Common myeloid progenitor, CD34-positive (primary cell): ENCODE data around the gene KRT7. TPM values are rescaled to one million over a fixed set of nuclear protein-coding genes. Genes with fewer than 3 reads are reported as not detected.
A peak's percentile ranks its signal among the peaks of the same experiment; 100 is the strongest.

Source experiments
- CTCF ChIA-PET: fragments of 350-600 bp; sonication (Branson Sonifier 250); formaldehyde crosslinking; loops from one replicate; lab custom pipeline; 2021; ENCODE audit warnings: antibody characterized with exemption; lab: Charles Lee
- POLR2A ChIA-PET: fragments of 350-600 bp; sonication (Branson Sonifier 250); formaldehyde crosslinking; loops from one replicate; lab custom pipeline; 2021; ENCODE audit warnings: antibody characterized with exemption; lab: Charles Lee
- DNase-seq, 3 donors: peaks; one replicate each; pipeline versions ENCODE4 v3.0.0 to v3.0.0-alpha.2; 2013
- H3K27ac ChIP-seq, 2 experiments: 1 replicate in 1 of 2; 2 replicates in 1 of 2; pipeline ENCODE4 v1.7.0; 2013; ENCODE audit warnings: inconsistent platforms in 2 of 2, low read length in 2 of 2, mild to moderate bottlenecking in 2 of 2, low read depth in 1 of 2, moderate library complexity in 1 of 2; ENCODE audit not compliant: severe bottlenecking in 2 of 2, insufficient read depth in 1 of 2, poor library complexity in 1 of 2
- H3K27me3 ChIP-seq, 5 experiments: replicated peaks in 2 of 5; 1 replicate in 3 of 5; 2 replicates in 2 of 5; pipeline versions ENCODE4 v1.6.1 to v1.7.0; 2013; ENCODE audit warnings: low read length in 4 of 5, mild to moderate bottlenecking in 2 of 5, moderate library complexity in 2 of 5, inconsistent platforms in 1 of 5; ENCODE audit not compliant: insufficient read depth in 5 of 5, control insufficient read depth in 4 of 5
- H3K36me3 ChIP-seq, 4 experiments: 1 replicate in 2 of 4; 2 replicates in 2 of 4; pipeline versions ENCODE4 v1.6.1 to v1.7.0; 2013; ENCODE audit warnings: low read length in 3 of 4, control low read depth in 1 of 4, mild to moderate bottlenecking in 1 of 4; ENCODE audit not compliant: control insufficient read depth in 4 of 4, insufficient read depth in 4 of 4
- H3K4me1 ChIP-seq, 4 experiments: 1 replicate in 3 of 4; 2 replicates in 1 of 4; pipeline versions ENCODE4 v1.6.1 to v1.7.1; 2013; ENCODE audit warnings: low read length in 3 of 4, mild to moderate bottlenecking in 3 of 4, control low read depth in 1 of 4, inconsistent platforms in 1 of 4, moderate library complexity in 1 of 4; ENCODE audit not compliant: control insufficient read depth in 4 of 4, insufficient read depth in 4 of 4; ENCODE audit errors: control extremely low read depth in 1 of 4
- H3K4me3 ChIP-seq, 7 experiments: 1 replicate in 4 of 7; 2 replicates in 3 of 7; pipeline versions ENCODE4 v1.5.1 to v1.7.0; 2013; ENCODE audit warnings: mild to moderate bottlenecking in 7 of 7, low read length in 6 of 7, moderate library complexity in 6 of 7, inconsistent platforms in 2 of 7, low read depth in 2 of 7, control low read depth in 1 of 7; ENCODE audit not compliant: insufficient read depth in 4 of 7, control insufficient read depth in 1 of 7; ENCODE audit errors: extremely low read depth in 1 of 7
- H3K9me3 ChIP-seq, 5 experiments: 1 replicate in 4 of 5; 2 replicates in 1 of 5; pipeline versions ENCODE4 v1.6.1 to v1.7.1; 2013; ENCODE audit warnings: low read length in 4 of 5, mild to moderate bottlenecking in 2 of 5, inconsistent platforms in 1 of 5, low read depth in 1 of 5, moderate library complexity in 1 of 5; ENCODE audit not compliant: control insufficient read depth in 4 of 5, insufficient read depth in 2 of 5; ENCODE audit errors: control extremely low read depth in 1 of 5
- WGBS: methylation state at CpG from one replicate; pipeline ENCODE4 v1.1.5; 2013; ENCODE audit not compliant: insufficient coverage; 5-methylcytosine and 5-hydroxymethylcytosine counted together
- polyA plus RNA-seq: library from polyadenylated mRNA; unstranded; fragments of 120-200 nt; gene quantifications from one replicate; pipeline ENCODE4 v1.2.1, GENCODE V29; 2013

The KRT7 gene
- polyA plus RNA-seq = 0.09 TPM

DNA sequence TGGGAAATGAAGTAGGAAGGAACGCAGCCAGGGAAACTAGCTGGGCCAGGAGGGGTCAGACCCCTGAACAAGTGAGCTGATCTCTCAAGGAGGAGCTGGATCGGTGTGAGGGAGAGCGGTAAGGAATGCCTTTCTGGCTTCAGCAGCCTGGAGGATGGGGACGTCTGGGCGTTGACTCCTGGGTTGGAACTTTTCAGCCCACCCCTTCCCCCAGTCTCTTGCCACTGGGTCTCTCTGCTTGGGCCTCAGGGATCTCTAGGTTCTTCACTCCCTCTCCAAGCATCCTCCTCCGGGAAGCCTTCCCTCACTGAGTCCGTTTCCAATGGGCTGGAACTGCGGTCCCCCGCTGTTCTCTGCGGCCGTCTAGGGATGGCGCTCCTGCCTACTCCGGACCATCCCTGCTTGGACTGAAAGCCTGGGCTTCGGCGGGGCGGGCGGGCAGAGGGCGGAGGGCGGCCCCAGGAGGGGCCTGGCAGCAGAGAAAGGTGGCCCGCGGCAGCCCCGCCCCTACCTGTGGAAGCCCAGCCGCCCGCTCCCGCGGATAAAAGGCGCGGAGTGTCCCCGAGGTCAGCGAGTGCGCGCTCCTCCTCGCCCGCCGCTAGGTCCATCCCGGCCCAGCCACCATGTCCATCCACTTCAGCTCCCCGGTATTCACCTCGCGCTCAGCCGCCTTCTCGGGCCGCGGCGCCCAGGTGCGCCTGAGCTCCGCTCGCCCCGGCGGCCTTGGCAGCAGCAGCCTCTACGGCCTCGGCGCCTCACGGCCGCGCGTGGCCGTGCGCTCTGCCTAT, at the start of gene KRT7:
Gene KRT7 (plus strand): TSS at position 570 of the 788 bp plus-strand sequence. CDS start 54 bp downstream, at position 624.
- WGBS = 7% methylated on average over 55 of the region's 58 CpGs
- peaks cover 0 to 8% (median 1%) of the 10 kb centered on the region in 4 experiments for H3K4me1 ChIP-seq
- H3K4me3 ChIP-seq = no peak within 1 kb of the TSS
- no peak for DNase-seq
- H3K27me3 ChIP-seq = peaks cover 0 to 63% (median 24%) of the 10 kb centered on the region in 5 experiments
- no peaks in the 10 kb centered on the region for H3K9me3 ChIP-seq
- no peaks in the 10 kb centered on the region for H3K36me3 ChIP-seq
- CTCF ChIA-PET = interaction anchor here (1.3 to 1.8 kb wide), 3 partner anchors 10 to 46 kb away, joined by 4 to 5 read pairs (median 5); no protein-coding TSS in a partner anchor
- H3K27ac ChIP-seq = no peak within 1 kb of the TSS
- POLR2A ChIA-PET = interaction anchor here (0.6 to 0.7 kb wide), 2 partner anchors 9 to 646 kb away, joined by 3 read pairs; no protein-coding TSS in a partner anchor

DNA sequence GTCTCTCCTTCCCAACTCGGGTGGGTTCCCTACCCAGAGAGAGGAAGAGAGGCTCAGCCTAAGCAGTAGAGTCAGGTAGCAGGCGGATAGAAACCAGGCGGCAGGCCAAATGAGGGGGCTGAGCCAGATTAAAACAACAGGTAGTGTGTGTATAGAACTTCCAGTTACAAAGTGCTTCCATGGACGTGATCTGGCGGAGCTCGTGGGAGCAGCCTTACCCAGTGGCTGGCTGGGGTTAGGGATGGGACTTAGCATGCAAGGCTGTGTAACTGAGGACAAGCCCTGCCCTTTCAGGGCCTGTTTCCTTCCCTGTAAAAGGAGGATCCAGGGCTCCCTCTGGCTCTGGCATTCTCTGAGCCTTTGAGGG, 49.5 kb upstream of the KRT7 start:
- ChIA-PET POLR2A (no interaction called here), CTCF (interaction anchor here (0.8 to 1.8 kb wide), 2 partner anchors 14 to 83 kb away, joined by 3 to 5 read pairs; no protein-coding TSS in a partner anchor)
- H3K4me1 ChIP-seq = peaks cover 0 to 14% (median 3%) of the 10 kb centered on the region in 4 experiments
- no peaks in the 10 kb centered on the region for H3K36me3 ChIP-seq
- no peak overlapping the region for H3K4me3 ChIP-seq
- H3K9me3 ChIP-seq = no peaks in the 10 kb centered on the region
- H3K27ac ChIP-seq = no peak overlapping the region
- DNase-seq = no peak
- 90% methylated on average over 6 of the region's 6 CpGs for WGBS
- no peaks in the 10 kb centered on the region for H3K27me3 ChIP-seq

DNA sequence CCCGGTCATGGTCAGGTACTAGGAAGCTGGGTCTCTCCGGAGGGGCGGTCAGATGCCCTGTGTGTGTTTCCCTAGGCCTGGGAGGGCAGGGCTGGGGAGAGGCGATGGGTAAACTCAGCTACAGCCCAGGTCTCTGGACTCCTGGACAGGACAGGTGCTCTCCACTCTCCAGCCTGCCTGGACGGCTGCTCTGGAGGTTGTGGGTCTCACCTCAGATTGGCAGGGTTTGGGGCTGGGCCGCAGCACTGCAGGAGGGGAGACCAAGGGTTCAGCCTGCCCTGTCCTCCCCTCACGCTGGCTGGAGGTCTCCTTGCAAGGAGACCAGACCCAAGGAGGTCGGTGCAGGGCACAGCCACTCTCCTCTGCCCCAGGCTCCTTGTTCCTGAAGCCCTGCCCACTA, 49.1 kb upstream of the KRT7 start:
- no peak overlapping the region for H3K4me3 ChIP-seq
- no peaks in the 10 kb centered on the region for H3K27me3 ChIP-seq
- H3K27ac ChIP-seq = no peak overlapping the region
- H3K4me1 ChIP-seq = peaks cover 0 to 14% (median 3%) of the 10 kb centered on the region in 4 experiments
- no peak for DNase-seq
- no peaks in the 10 kb centered on the region for H3K36me3 ChIP-seq
- CTCF ChIA-PET = interaction anchor here (0.8 to 3.4 kb wide), 3 partner anchors 14 to 82 kb away, joined by 3 to 11 read pairs (median 5); no protein-coding TSS in a partner anchor
- WGBS = 88% methylated on average over 8 of the region's 8 CpGs
- no peaks in the 10 kb centered on the region for H3K9me3 ChIP-seq
- POLR2A ChIA-PET = no interaction called here

DNA sequence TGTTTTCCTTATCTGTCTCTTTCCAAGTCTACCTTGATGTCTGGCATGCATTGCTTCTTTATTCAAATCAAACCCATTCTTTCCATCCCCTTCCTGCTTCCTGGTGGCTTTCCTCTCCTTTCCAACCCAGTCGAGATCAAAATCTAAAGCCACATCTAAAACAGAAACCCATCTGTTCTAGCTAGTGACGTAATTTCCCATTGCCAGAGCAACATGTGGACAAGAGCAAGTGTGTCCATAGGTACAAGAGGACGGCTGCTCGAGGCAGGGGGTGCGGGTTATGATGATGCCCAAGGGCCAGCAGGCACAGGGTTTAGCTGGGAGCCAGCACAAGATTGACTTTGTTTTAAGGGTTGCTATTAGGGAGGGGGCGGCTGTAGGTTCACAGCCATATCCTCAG, 48.2 kb upstream of the KRT7 start:
- ChIA-PET CTCF (interaction anchor here (0.9 to 3.5 kb wide), 5 partner anchors 9 to 176 kb away, joined by 3 to 25 read pairs (median 5); no protein-coding TSS in a partner anchor), POLR2A (interaction anchor here (0.8 kb wide), 1 partner anchor 155 kb away, joined by 3 read pairs; no protein-coding TSS in a partner anchor)
- DNase-seq = peak in 1 of 3 donors; percentile 45
- Histone ChIP-seq H3K27me3 (no peaks in the 10 kb centered on the region), H3K36me3 (no peaks in the 10 kb centered on the region), H3K4me1 (peaks cover 0 to 14% (median 3%) of the 10 kb centered on the region in 4 experiments), H3K27ac (no peak overlapping the region), H3K9me3 (no peaks in the 10 kb centered on the region), H3K4me3 (no peak overlapping the region)
- WGBS = 89% methylated on average over 4 of the region's 6 CpGs

DNA sequence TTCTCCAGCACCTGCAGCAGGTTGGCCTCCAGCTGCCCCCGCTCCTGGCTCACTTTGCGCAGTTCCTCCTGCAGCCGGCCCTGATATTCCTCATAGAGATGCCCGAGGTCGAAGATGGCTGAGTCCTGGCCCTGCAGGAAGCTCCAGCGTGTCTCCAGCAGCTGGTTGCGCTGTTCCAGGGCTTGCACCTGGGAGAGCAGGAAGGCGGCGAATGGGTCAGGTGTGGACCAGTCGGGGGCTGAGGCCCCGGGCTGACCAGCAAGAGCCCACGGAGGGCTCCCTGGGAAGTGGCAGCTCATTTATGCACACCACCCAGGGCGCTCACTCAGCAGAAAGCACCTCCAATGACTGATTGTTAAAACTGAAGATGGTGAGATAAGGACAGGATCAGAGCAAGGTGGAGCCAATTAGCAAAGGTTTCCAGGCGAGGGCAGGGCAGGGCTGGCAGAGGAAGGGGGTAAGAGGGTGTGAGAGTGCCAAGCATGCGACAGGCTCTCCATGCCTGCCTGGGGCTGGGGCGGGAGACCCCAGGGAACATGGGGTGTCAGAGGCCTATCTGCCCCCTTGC, 47.6 kb upstream of the KRT7 start:
- no peak overlapping the region for H3K4me3 ChIP-seq
- H3K36me3 ChIP-seq = no peaks in the 10 kb centered on the region
- no peak for DNase-seq
- no peaks in the 10 kb centered on the region for H3K9me3 ChIP-seq
- POLR2A ChIA-PET = interaction anchor here (0.6 to 0.8 kb wide), 2 partner anchors 154 to 1788 kb away, joined by 3 to 4 read pairs; partner anchors contain the start of gene HOXC11
- no peaks in the 10 kb centered on the region for H3K27me3 ChIP-seq
- H3K4me1 ChIP-seq = peaks cover 0 to 14% (median 3%) of the 10 kb centered on the region in 4 experiments
- 97% methylated on average over 16 of the region's 16 CpGs for WGBS
- H3K27ac ChIP-seq = no peak overlapping the region
- CTCF ChIA-PET = interaction anchor here (0.9 to 3.5 kb wide), 6 partner anchors 8 to 176 kb away, joined by 3 to 25 read pairs (median 7); no protein-coding TSS in a partner anchor

DNA sequence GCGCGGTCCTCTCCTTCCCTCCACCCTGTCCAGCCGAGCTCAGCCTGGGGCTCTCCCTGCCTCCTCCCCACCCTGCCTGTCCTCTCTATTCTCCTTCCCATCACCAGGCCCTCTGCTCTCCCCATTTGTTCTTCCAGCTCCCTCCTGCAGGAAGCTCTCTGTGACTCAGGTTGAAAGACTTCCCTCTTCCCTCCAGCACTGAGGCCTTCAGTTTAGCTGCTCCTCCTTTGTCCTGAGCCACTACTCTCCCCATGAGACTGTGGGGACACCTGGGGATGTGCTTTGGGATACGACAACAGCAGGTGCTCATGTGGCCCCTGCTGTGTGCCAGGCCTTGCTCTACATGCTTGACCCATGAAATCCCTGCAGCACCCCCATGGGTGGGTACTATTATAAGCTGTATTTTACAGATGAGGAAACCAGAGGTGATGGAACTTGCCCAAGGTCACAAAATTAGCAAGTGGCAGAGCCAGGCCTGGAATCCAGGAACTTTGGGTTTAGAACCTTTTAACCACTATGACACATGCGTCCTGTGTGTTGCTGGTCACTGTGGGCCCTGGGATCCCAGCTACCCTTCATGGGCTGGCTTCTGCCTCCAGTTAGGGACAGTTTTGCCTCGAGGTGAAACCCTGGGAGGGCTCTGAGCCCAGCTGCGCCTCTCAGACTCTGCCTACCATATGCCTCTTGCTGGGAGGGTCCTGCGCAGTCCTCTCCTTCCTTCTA, 46.8 kb upstream of the KRT7 start:
- no peak overlapping the region for H3K4me3 ChIP-seq
- H3K36me3 ChIP-seq = no peaks in the 10 kb centered on the region
- H3K27me3 ChIP-seq = no peaks in the 10 kb centered on the region
- 96% methylated on average over 8 of the region's 8 CpGs for WGBS
- DNase-seq = no peak
- H3K9me3 ChIP-seq = no peaks in the 10 kb centered on the region
- peaks cover 0 to 14% (median 3%) of the 10 kb centered on the region in 4 experiments for H3K4me1 ChIP-seq
- CTCF ChIA-PET = interaction anchor here (0.9 to 3.5 kb wide), 7 partner anchors 8 to 35 kb away, joined by 3 to 25 read pairs (median 5); no protein-coding TSS in a partner anchor
- POLR2A ChIA-PET = no interaction called here
- H3K27ac ChIP-seq = no peak overlapping the region
